K562 (cell line): Measurements from ENCODE around the gene SEC22C. TPM values are rescaled to one million over a fixed set of nuclear protein-coding genes. Genes with fewer than 3 reads are reported as not detected.

Experiments
- ATAC-seq: fragments of 200-7000 bp; cut with Tn5 transposase; 3 replicates; pipeline ENCODE4 v1.9.1; 2020; ENCODE audit warnings: moderate library complexity
- BruUV-seq: library from RNA; stranded (reverse); fragments of 400-500 nt; replicated peaks from 2 replicates; lab custom pipeline; 2021; lab: Mats Ljungman, UMichigan
- CTCF ChIA-PET: fragments of 300-600 bp; formaldehyde crosslinking; extraction: SDS; loops from one replicate; lab custom pipeline; 2021; ENCODE audit warnings: low intra/inter-chr PET ratio; lab: Yijun Ruan, JAX
- POLR2A ChIA-PET: fragments of 300-600, 350-650 bp; sonication (Branson Sonifier 250); formaldehyde crosslinking; extraction: SDS; loops from one replicate; lab custom pipeline; 2021; ENCODE audit warnings: antibody characterized with exemption, inconsistent platforms; lab: Yijun Ruan, JAX
- DNase-seq, 4 experiments: peaks; one replicate each; pipeline versions ENCODE4 v3.0.0 to v3.0.0-alpha.2; 2011 to 2018; ENCODE audit warnings: low spot score in 3 of 4, mixed read lengths in 3 of 4; ENCODE audit errors: extremely low read depth in 1 of 4
- FAIRE-seq: peaks from 2 replicates; lab custom pipeline; 2011; peaks lifted over from hg19 to GRCh38; lab: Jason Lieb, UNC
- H2AFZ ChIP-seq: 2 replicates; pipeline ENCODE4 v1.6.0; 2011; ENCODE audit warnings: low read depth, low read length, control low read depth, inconsistent platforms
- H3K27ac ChIP-seq: fragments of 200-600 bp; 3 replicates; pipeline ENCODE4 v1.8.0; 2011; ENCODE audit warnings: low read depth, mild to moderate bottlenecking, control low read depth, inconsistent platforms, low read length, moderate library complexity, mixed read lengths; ENCODE audit errors: extremely low read depth
- H3K27me3 ChIP-seq, 2 experiments: fragments of 300-600 bp in 1 of 2; 2 replicates in 1 of 2; 3 replicates in 1 of 2; pipeline versions ENCODE4 v1.6.0 to v1.8.0; 2011; ENCODE audit warnings: inconsistent platforms in 2 of 2, low read length in 2 of 2, mild to moderate bottlenecking in 1 of 2, mixed read lengths in 1 of 2, moderate library complexity in 1 of 2; ENCODE audit not compliant: control insufficient read depth in 2 of 2, insufficient read depth in 2 of 2
- H3K36me3 ChIP-seq: fragments of 300-600 bp; 3 replicates; pipeline ENCODE4 v1.8.0; 2011; ENCODE audit warnings: mild to moderate bottlenecking, low read length, inconsistent platforms; ENCODE audit not compliant: control insufficient read depth, insufficient read depth
- H3K4me1 ChIP-seq, 2 experiments: fragments of 200-600 bp in 1 of 2; replicated peaks in 1 of 2; 2 replicates in 1 of 2; 3 replicates in 1 of 2; pipeline versions ENCODE4 v1.5.1 to v1.8.0; 2011; ENCODE audit warnings: inconsistent platforms in 2 of 2, low read length in 2 of 2, mild to moderate bottlenecking in 1 of 2, mixed read lengths in 1 of 2, moderate library complexity in 1 of 2; ENCODE audit not compliant: control insufficient read depth in 2 of 2, insufficient read depth in 2 of 2
- H3K4me2 ChIP-seq: 2 replicates; pipeline ENCODE4 v1.6.1; 2011; ENCODE audit warnings: low read length, control low read depth, inconsistent platforms, mixed read lengths; ENCODE audit not compliant: insufficient read depth
- H3K4me3 ChIP-seq: fragments of 200-600 bp; sonication (generic), shearing (Covaris generic); 2 replicates; pipeline ENCODE4 v1.5.1; 2016; ENCODE audit warnings: control low read depth, inconsistent platforms
- H3K79me2 ChIP-seq: fragments of 200-600 bp; 3 replicates; pipeline ENCODE4 v1.8.0; 2011; ENCODE audit warnings: low read length, inconsistent platforms; ENCODE audit not compliant: control insufficient read depth, insufficient read depth
- H3K9ac ChIP-seq, 2 experiments: 2 replicates each; pipeline versions ENCODE4 v1.6.0 to v1.6.1; 2011; ENCODE audit warnings: low read depth in 2 of 2, low read length in 2 of 2, control low read depth in 1 of 2, inconsistent platforms in 1 of 2, mild to moderate bottlenecking in 1 of 2, mixed read lengths in 1 of 2; ENCODE audit not compliant: insufficient read depth in 1 of 2
- H3K9me1 ChIP-seq: one replicate; pipeline ENCODE4 v1.6.0; 2011; ENCODE audit warnings: inconsistent platforms, mild to moderate bottlenecking, low read length, moderate library complexity; ENCODE audit not compliant: control insufficient read depth, insufficient read depth
- H3K9me3 ChIP-seq: replicated peaks from 2 replicates; pipeline ENCODE4 v1.5.1; 2011; ENCODE audit warnings: low read depth, low read length, inconsistent platforms; ENCODE audit not compliant: control insufficient read depth, insufficient read depth
- H4K20me1 ChIP-seq: replicated peaks from 2 replicates; pipeline ENCODE4 v1.6.1; 2011; ENCODE audit warnings: low read length, inconsistent platforms, mixed read lengths; ENCODE audit not compliant: control insufficient read depth, insufficient read depth
- ARID2 ChIP-seq: fragments of 450-650 bp; IDR thresholded peaks from 2 replicates; pipeline ENCODE4 v1.6.1; 2017; ENCODE audit warnings: antibody characterized with exemption, mild to moderate bottlenecking
- ATF1 ChIP-seq, 2 experiments: fragments of 450-650 bp in 1 of 2; IDR thresholded peaks; 2 replicates each; pipeline ENCODE4 v1.6.1; 2016; ENCODE audit warnings: missing compliant biosample characterization in 1 of 2, missing genetic modification characterization in 1 of 2
- BRD9 ChIP-seq: fragments of 450-650 bp; IDR thresholded peaks from 2 replicates; pipeline ENCODE4 v1.6.1; 2018; ENCODE audit warnings: low read depth; ENCODE audit not compliant: partially characterized antibody
- CBX3 ChIP-seq, 2 experiments: IDR thresholded peaks; 1 replicate in 1 of 2; 2 replicates in 1 of 2; pipeline ENCODE4 v1.6.1; 2012; ENCODE audit warnings: inconsistent platforms in 2 of 2, low read length in 2 of 2, borderline replicate concordance in 1 of 2, control low read depth in 1 of 2
- CREB5 ChIP-seq: fragments of 250-450 bp; sonication (Bioruptor Pico); IDR thresholded peaks from 2 replicates; pipeline ENCODE4 v1.5.0; 2020; ENCODE audit warnings: mild to moderate bottlenecking
- DPF2 ChIP-seq: fragments of 450-650 bp; IDR thresholded peaks from 2 replicates; pipeline ENCODE4 v1.6.1; 2016
- ETV6 ChIP-seq, 3 experiments: fragments of 150-350 bp in 1 of 3; sonication (generic) in 1 of 3; formaldehyde crosslinking in 1 of 3; IDR thresholded peaks; 2 replicates each; pipeline versions ENCODE4 v1.6.1 to v1.8.0; 2014 to 2022; ENCODE audit warnings: borderline replicate concordance in 2 of 3, low read depth in 2 of 3, antibody characterized with exemption in 1 of 3, low read length in 1 of 3, mild to moderate bottlenecking in 1 of 3, missing genetic modification reagents in 1 of 3
- ILF3 ChIP-seq: fragments of 450-650 bp; IDR thresholded peaks from 2 replicates; pipeline ENCODE4 v1.6.1; 2018; ENCODE audit warnings: antibody characterized with exemption, mild to moderate bottlenecking, moderate library complexity, borderline replicate concordance
- KDM5B ChIP-seq: fragments of 200-600 bp; sonication (generic); IDR thresholded peaks from 2 replicates; pipeline ENCODE4 v1.6.1; 2012; ENCODE audit warnings: low read depth, mild to moderate bottlenecking, moderate library complexity, low read length, control low read depth, inconsistent platforms; ENCODE audit not compliant: insufficient replicate concordance
- KLF10 ChIP-seq: fragments of 250-450 bp; sonication (Bioruptor Pico); IDR thresholded peaks from 2 replicates; pipeline ENCODE4 v1.6.1; 2021; ENCODE audit warnings: matching md5 sums
- NFE2L1 ChIP-seq: fragments of 450-650 bp; IDR thresholded peaks from 2 replicates; pipeline ENCODE4 v1.6.1; 2016; ENCODE audit warnings: missing genetic modification characterization, low read depth, mild to moderate bottlenecking, missing compliant biosample characterization, moderate library complexity, borderline replicate concordance
- STAT5B ChIP-seq: fragments of 250-450 bp; sonication (Bioruptor Pico); IDR thresholded peaks from 2 replicates; pipeline ENCODE4 v1.8.0; 2021; ENCODE audit warnings: mild to moderate bottlenecking, inconsistent platforms
- ZNF583 ChIP-seq: fragments of 250-450 bp; sonication (Bioruptor Pico); IDR thresholded peaks from 2 replicates; pipeline ENCODE4 v1.4.0; 2020
- WGBS: fragments of 100-300 bp; shearing (Covaris generic); methylation state at CpG from one replicate; pipeline ENCODE4 v1.1.6; 2016; ENCODE audit warnings: low coverage, mixed read lengths; ENCODE audit not compliant: insufficient coverage; ENCODE audit errors: missing lambda C conversion rate; 5-methylcytosine and 5-hydroxymethylcytosine counted together
- in situ Hi-C: fragments of 300-500 bp; cut with MboI; formaldehyde crosslinking; loops from 4 replicates; pipeline ENCODE4 v1.15.0; 2018; ENCODE audit warnings: inconsistent platforms, mixed read lengths
- intact Hi-C: fragments of 100-400 bp; cut with micrococcal nuclease; formaldehyde crosslinking; loops from 2 replicates; pipeline ENCODE4 v1.14.2; 2022
- polyA plus RNA-seq, 8 experiments: library from polyadenylated mRNA; depleted of rRNA in 4 of 8; stranded (reverse) in 5 of 8; unstranded in 3 of 8; fragments of >200 nt; fragmentation: Nextera tagmentation in 2 of 8; fragmentation: Illumina TruSeq in 1 of 8; extraction: Ambion mirVana in 2 of 8; extraction: Trizol in 1 of 8; gene quantifications; 2 replicates each; pipeline versions ENCODE4 v1.2.1 to v1.2.3, GENCODE V29; 2011 to 2014; ENCODE audit warnings: inconsistent platforms in 1 of 8, missing spikeins in 1 of 8
- total RNA-seq, 7 experiments: library from RNA; depleted of rRNA in 6 of 7; stranded (reverse); fragments of >200 nt in 6 of 7; fragmentation: Illumina TruSeq in 2 of 7; extraction: Trizol in 2 of 7; gene quantifications; 2 replicates each; pipeline versions ENCODE4 v1.2.1 to v1.2.3, GENCODE V29; 2011 to 2021; ENCODE audit warnings: low replicate concordance in 1 of 7
- TF ChIP-seq, protein P1 (sequence below), 2 experiments: fragments of 450-650 bp; conservative IDR thresholded peaks; 2 replicates each; pipeline ENCODE4 v1.6.1; 2017; ENCODE audit warnings: mild to moderate bottlenecking in 2 of 2, moderate library complexity in 2 of 2
- TF ChIP-seq, protein P2 (sequence below): sonication (generic); formaldehyde crosslinking; IDR thresholded peaks from 2 replicates; pipeline ENCODE4 v1.9.0; 2022; ENCODE audit warnings: mild to moderate bottlenecking, missing genetic modification reagents

Gene SEC22C
- total and polyA plus RNA-seq, 9 of the 15 experiments (the other 6 are each of a cell fraction or from before 2014, with no cell fraction given), result 35.6 to 68.4 (median 50.7) TPM

- TF ChIP-seq NFE2L1 (tag), result no peak
- TF ChIP-seq, protein P1, sequence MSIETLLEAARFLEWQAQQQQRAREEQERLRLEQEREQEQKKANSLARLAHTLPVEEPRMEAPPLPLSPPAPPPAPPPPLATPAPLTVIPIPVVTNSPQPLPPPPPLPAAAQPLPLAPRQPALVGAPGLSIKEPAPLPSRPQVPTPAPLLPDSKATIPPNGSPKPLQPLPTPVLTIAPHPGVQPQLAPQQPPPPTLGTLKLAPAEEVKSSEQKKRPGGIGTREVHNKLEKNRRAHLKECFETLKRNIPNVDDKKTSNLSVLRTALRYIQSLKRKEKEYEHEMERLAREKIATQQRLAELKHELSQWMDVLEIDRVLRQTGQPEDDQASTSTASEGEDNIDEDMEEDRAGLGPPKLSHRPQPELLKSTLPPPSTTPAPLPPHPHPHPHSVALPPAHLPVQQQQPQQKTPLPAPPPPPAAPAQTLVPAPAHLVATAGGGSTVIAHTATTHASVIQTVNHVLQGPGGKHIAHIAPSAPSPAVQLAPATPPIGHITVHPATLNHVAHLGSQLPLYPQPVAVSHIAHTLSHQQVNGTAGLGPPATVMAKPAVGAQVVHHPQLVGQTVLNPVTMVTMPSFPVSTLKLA (conservative IDR thresholded peaks at IDR 0.05), result no peak
- TF ChIP-seq CBX3 (IDR thresholded peaks at IDR 0.05; ENCODE audit: borderline replicate concordance in 1 of 2, low read length in 2 of 2), result no peak
Measured at GRCh38 chr3:42511736-42512135, 70.0 kb downstream of the SEC22C start (continued).

DNA sequence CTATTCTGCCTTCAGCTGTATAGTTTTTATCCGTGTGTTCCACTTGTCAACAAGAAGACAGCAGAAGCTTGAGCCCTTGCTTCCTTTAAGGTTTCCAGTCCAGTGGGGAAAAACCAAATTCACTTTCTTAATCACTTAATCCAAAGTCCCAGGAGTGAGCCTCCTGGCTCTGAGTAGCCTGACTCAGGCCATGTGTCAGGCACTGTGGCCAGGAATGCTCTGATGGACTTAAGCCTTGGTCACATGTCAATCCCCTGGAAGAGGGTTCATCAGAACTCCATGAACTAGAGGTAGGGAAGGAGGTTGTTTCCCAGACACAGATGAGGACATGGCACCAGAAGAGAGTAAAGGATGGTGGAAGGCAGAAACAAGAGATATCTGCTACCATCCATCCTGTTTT is 70.6 kb downstream of the SEC22C start:
- in situ Hi-C loops, result no loop called here
- BruUV-seq, result no TSS peak

More for the DNA sequence above, 70.6 kb downstream of the SEC22C start:
- Histone ChIP-seq H2AFZ (no peak overlapping the region), H3K9ac (no peak overlapping the region), H3K36me3 (no peaks in the 10 kb centered on the region), H3K27ac (no peak overlapping the region), H3K4me3 (no peak overlapping the region), H3K9me1 (no peaks in the 10 kb centered on the region), H3K4me2 (no peak overlapping the region), H3K27me3 (peaks cover 0 to 41% of the 10 kb centered on the region in 2 experiments; a peak in 3 of 5 replicates), H3K4me1 (peaks cover 0 to 3% of the 10 kb centered on the region in 2 experiments; a peak in 2 of 5 replicates), H3K9me3 (no peaks in the 10 kb centered on the region), H4K20me1 (no peaks in the 10 kb centered on the region), H3K79me2 (no peaks in the 10 kb centered on the region)
- POLR2A ChIA-PET, result interaction anchor here (0.7 kb wide), 1 partner anchor 30 kb away, joined by 3 read pairs; no protein-coding TSS in a partner anchor
- DNase-seq (no peak), ATAC-seq (no peak), FAIRE-seq (no peak)
- intact Hi-C loops, result no loop called here
- no peak for TF ChIP-seq CREB5 (CRISPR knock-in tag)
- TF ChIP-seq, protein P2, sequence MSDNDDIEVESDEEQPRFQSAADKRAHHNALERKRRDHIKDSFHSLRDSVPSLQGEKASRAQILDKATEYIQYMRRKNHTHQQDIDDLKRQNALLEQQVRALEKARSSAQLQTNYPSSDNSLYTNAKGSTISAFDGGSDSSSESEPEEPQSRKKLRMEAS (CRISPR knock-in tag), result no peak
- TF ChIP-seq DPF2, result no peak
- TF ChIP-seq ARID2, result no peak
- TF ChIP-seq BRD9, result no peak
- no peak for TF ChIP-seq ILF3
- TF ChIP-seq KDM5B, result no peak
- TF ChIP-seq ZNF583 (CRISPR knock-in tag), result no peak
- TF ChIP-seq STAT5B (CRISPR knock-in tag), result no peak
- no peak for TF ChIP-seq ATF1 (CRISPR knock-in tag; IDR thresholded peaks at IDR 0.05)
- no peak for TF ChIP-seq ATF1 (tag; IDR thresholded peaks at IDR 0.05)
- TF ChIP-seq ETV6 (IDR thresholded peaks at IDR 0.05; ENCODE audit: borderline replicate concordance in 1 of 2, low read depth in 2 of 2, low read length in 1 of 2), result no peak
- no peak for TF ChIP-seq ETV6 (CRISPR knock-in tag; IDR thresholded peaks at IDR 0.05; ENCODE audit: borderline replicate concordance)
- no peak for TF ChIP-seq KLF10 (CRISPR knock-in tag)
- CTCF ChIA-PET, result no interaction called here
- WGBS, result 0% methylated on average over 1 of the region's 1 CpG
